ENCODE measurements around the gene TRMU.

TRMU gene

DNA sequence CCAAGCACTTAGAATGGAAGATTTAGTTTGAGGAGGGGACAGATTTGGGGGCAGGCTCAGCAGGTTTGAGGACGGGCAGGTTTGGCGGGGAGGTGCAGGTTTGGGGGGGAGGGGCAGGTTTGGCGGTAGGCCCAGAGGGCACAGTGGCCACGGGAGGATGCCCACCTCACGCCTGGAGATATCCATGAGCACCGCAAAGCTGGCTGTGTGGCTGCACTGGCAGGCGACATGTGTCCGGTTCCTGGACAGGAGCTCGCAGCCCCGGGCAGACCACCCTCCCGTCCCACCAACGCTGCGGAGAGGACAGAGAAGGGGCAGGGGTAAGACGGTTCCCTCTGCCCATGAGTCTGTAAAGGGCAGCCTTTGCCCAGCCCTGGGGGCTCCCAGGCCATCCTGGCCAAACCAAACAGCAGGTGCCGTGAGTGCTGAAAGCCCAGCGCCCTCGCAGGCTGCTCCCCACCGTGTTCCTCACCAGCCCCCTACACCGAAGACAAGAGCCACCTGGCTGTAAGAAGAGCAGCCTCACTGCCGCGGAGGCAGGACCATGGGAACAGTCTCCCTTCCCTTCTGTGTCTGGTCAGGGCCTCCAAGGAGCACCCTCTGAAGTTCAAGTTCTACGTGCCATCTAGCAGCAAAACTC, 43.0 kb downstream of the TRMU start:
- DNase-seq (ENCODE audit: low read depth) = no peak
- H3K4me3 ChIP-seq (ENCODE audit: control insufficient read depth, low read depth, low read length) = no peak overlapping the region
- TF ChIP-seq, protein P1, sequence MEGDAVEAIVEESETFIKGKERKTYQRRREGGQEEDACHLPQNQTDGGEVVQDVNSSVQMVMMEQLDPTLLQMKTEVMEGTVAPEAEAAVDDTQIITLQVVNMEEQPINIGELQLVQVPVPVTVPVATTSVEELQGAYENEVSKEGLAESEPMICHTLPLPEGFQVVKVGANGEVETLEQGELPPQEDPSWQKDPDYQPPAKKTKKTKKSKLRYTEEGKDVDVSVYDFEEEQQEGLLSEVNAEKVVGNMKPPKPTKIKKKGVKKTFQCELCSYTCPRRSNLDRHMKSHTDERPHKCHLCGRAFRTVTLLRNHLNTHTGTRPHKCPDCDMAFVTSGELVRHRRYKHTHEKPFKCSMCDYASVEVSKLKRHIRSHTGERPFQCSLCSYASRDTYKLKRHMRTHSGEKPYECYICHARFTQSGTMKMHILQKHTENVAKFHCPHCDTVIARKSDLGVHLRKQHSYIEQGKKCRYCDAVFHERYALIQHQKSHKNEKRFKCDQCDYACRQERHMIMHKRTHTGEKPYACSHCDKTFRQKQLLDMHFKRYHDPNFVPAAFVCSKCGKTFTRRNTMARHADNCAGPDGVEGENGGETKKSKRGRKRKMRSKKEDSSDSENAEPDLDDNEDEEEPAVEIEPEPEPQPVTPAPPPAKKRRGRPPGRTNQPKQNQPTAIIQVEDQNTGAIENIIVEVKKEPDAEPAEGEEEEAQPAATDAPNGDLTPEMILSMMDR (IDR thresholded peaks at IDR 0.05; ENCODE audit: control insufficient read depth, insufficient read depth, low read depth, low read length, missing control alignments) = no peak

DNA sequence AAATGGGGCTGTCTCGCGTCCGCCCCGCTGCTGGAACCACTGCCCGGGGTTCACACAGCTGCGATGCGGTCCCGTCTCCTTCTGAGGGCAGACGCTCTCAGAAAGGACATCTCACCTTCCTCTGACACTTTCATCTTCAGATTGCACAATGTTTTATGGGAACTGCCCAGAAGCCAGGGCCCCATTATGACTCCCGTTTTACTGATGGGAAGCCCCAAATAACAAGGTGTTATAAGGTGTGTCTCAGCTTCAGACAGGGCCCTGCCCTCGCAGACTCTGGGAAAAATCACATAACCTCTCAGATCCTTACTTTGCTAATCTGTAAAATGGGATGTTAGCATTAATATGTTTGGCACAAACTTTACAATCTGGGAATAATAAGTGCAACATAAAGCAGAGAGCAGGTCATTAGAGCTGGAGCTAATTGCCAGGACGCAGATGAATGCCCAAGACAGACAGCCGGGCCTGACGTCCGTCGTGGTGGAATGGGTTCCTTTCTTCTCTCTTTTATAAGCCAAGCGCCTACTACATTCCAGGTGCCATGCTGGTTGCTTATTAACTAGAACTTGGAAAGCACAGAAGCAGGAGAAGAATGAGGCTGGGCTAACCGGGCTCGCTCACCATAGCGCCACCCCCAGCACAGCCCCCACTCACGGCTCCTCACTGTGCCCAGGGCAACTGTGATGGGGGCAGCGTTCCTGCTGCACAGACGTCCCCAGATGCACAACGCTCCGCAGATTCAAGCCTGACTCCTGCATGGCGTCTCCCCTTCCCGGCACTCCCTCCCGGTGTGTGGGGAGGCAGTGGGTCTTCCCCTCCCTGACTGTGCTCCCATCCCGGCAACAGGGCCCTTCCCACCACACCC, 43.8 kb downstream of the TRMU start:
- no peak overlapping the region for H3K4me3 ChIP-seq (ENCODE audit: control insufficient read depth, low read depth, low read length)
- TF ChIP-seq, protein P1 (IDR thresholded peaks at IDR 0.05; ENCODE audit: control insufficient read depth, insufficient read depth, low read depth, low read length, missing control alignments) = no peak
- DNase-seq (ENCODE audit: low read depth) = no peak

DNA sequence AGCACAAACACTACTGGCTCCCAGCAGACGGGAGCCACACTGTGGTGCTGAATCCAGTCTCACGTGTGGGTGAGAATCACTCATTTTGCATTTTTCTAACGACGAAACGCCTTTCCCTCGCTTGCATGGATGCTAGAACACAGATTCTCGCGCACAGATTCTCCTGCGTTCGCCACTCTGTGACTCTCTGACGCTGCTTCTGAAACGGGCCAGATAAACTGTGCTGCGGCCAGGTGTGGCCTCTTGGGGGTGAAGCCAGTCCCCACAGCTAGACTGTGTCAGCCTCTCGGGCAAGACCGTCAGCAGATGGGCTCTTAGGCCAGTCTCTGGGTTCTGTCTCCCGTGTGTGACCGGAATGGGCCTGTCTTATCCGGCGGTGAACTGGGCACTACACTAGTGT, 44.6 kb downstream of the TRMU start:
- no peak for DNase-seq (ENCODE audit: low read depth)
- TF ChIP-seq, protein P1 (IDR thresholded peaks at IDR 0.05; ENCODE audit: control insufficient read depth, insufficient read depth, low read depth, low read length, missing control alignments) = no peak

DNA sequence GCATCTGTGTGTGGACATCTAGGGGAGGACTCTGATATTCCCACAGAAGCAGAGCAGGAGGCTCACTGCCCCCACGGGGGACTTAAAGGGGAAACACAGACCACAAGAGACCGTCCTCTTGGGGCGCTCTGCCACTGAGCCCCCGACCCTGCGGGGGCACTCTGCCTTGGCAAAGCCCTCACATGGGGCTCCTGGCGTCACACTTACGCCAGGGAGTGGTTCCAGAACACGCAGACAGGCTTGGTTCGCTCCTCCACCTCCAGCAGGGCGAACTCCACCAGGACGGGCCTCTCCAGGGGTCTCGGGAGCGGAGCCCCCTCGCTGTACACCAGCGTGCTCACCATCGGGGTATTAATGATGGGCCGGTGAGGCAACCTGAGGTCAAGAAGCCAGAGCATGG, 45.1 kb downstream of the TRMU start:
- DNase-seq (ENCODE audit: low read depth) = no peak
- TF ChIP-seq, protein P1 (IDR thresholded peaks at IDR 0.05; ENCODE audit: control insufficient read depth, insufficient read depth, low read depth, low read length, missing control alignments) = no peak

More for the DNA sequence above, 44.6 kb downstream of the TRMU start:
- no peak overlapping the region for H3K4me3 ChIP-seq (ENCODE audit: control insufficient read depth, low read depth, low read length)

DNA sequence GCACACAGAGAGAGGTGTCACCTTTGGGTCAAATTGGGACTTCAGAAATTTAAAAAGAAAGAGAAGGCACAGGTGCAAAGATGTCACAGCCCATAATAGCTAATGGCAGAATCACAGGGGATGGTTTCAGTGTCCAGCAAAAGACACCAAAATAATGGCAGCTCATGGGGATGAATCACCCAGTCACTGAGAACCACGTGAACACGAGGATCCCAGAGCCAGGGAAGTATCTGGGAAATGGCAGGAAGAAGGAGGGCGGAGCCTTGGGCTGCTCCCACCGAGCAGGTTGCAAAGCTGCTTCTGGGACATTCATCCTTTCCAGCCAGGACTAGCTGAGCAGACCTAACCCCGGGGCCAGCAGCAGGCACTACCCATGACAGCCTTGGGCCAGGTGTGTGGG, 45.6 kb downstream of the TRMU start:
- TF ChIP-seq, protein P1 (IDR thresholded peaks at IDR 0.05; ENCODE audit: control insufficient read depth, insufficient read depth, low read depth, low read length, missing control alignments) = no peak
- no peak overlapping the region for H3K4me3 ChIP-seq (ENCODE audit: control insufficient read depth, low read depth, low read length)
- DNase-seq (ENCODE audit: low read depth) = no peak

More for the DNA sequence above, 45.1 kb downstream of the TRMU start:
- H3K4me3 ChIP-seq (ENCODE audit: control insufficient read depth, low read depth, low read length) = no peak overlapping the region

DNA sequence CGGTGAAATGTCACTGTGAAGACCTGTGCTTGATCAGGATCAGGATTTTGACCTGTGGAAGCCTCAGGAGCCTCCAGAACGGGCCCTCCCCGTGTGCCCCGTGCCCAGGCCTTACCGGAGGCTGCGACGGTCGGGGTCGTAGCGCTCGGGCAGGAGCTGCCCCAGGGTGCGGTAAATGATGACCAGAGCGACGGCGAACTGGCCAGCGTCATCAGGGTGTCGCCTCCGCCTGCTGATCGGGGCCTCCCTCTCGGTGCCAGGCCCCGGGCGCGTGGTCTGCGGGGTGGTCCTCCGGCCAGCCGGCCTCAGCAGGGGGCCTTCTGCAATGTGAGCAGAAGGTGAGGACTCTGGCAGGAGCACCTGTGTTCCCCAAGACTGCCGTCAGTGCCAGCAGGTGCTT, 46.2 kb downstream of the TRMU start:
- TF ChIP-seq, protein P1 (IDR thresholded peaks at IDR 0.05; ENCODE audit: control insufficient read depth, insufficient read depth, low read depth, low read length, missing control alignments) = no peak
- DNase-seq (ENCODE audit: low read depth) = no peak
- no peak overlapping the region for H3K4me3 ChIP-seq (ENCODE audit: control insufficient read depth, low read depth, low read length)
